GM10266 (cell line): Measurements from ENCODE around the gene CFAP52.
"Not testable (repeated sequence)": the region's sequence is repeated elsewhere in the genome, so short reads cannot be mapped to it uniquely, and the experiment has no call there.

Experiments
- DNase-seq: peaks from one replicate; pipeline ENCODE4 v3.0.0; 2012; ENCODE audit errors: extremely low spot score
- TF ChIP-seq, protein P1 (sequence below): IDR thresholded peaks from 2 replicates; pipeline ENCODE4 v1.5.1; 2012; ENCODE audit warnings: mild to moderate bottlenecking, low read depth; ENCODE audit not compliant: control insufficient read depth, insufficient read depth; ENCODE audit errors: missing control alignments

The CFAP52 gene

DNA sequence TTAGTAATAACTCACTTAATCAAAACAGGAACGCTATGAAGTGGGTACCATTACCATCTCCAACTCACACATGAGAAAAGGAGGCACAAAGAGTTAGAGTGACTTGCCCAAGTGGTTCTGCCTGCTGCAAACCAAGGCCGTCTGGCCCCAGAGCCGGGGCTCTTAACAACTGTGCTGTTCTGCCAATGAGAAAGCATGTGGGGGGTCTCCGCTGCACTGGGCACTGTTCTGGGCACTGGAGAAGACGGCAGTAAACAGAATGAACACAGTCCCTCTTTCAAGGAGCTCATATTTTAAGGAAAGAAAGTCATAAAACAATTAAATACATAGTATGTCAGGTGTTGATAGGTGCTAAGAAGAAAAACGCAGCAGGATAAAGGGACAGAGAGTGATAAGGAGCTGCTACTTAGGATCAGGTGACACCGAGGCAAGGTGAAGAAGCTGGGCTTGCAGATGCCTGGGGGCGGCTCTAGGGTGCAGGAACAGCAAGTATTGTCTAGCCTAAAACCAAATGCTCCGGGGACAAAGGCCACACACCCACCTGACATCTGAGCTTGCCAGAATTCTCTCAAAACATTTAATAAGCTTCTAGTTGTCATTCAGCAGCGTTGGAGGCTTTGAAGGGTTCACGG is 7.4 kb upstream of the CFAP52 start:
- no peak for DNase-seq
- TF ChIP-seq, protein P1, sequence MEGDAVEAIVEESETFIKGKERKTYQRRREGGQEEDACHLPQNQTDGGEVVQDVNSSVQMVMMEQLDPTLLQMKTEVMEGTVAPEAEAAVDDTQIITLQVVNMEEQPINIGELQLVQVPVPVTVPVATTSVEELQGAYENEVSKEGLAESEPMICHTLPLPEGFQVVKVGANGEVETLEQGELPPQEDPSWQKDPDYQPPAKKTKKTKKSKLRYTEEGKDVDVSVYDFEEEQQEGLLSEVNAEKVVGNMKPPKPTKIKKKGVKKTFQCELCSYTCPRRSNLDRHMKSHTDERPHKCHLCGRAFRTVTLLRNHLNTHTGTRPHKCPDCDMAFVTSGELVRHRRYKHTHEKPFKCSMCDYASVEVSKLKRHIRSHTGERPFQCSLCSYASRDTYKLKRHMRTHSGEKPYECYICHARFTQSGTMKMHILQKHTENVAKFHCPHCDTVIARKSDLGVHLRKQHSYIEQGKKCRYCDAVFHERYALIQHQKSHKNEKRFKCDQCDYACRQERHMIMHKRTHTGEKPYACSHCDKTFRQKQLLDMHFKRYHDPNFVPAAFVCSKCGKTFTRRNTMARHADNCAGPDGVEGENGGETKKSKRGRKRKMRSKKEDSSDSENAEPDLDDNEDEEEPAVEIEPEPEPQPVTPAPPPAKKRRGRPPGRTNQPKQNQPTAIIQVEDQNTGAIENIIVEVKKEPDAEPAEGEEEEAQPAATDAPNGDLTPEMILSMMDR = no peak

DNA sequence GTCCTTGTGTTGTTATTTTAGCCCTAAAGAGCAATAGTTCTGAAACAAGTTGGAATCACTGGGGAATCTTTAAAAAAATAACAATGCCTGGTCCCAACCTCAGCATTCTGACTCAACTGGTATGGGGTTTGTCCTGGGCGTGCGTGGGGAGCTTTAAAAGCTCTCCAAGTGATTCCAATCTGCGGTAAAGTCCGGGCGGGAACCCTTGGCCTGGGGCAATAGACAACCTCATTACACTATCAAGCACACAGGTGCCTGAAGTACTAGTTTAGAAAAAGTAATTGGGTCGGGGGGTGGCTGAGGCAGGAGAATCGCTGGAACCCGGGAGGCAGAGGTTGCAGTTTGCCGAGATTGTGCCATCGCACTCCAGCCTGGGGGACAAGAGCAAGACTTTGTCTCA is 5.2 kb upstream of the CFAP52 start:
- no peak for DNase-seq
- TF ChIP-seq, protein P1 = no peak

DNA sequence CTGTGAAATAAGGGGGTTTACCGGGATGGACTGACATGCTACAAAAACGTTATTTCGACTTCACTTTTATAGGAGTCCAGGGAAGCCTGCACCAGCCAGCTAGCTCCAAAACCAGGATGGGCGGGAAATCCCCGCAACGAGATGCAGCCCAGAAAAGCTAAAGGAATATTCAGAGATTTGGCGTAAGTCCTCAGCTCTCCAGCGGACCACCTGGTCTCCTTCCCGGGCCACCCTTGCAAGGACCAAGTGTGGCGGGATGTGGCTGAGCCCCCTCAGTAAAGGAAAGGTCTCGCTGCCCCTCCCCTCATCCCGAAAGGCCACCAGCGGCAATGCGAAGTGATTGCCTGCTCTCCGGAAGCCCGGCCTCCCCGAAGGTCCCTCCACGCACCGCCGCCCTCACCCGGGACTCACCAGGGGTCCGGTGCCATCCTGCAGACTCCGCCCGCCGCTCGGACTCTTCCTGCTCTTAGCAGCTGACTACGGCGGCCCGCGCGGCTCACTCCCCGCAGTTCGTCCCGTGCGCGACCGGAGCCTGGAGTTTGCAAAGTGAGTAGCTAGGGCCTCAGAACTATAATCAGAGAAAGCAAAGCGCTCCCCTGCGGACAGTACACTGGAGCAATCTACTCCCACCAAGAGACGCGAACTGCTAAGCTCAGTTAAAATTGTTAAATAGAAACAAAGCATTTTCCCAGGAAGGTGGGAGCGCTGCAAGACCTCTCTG is 901 bp upstream of the CFAP52 start, which contains the start of gene STX8:
STX8 (minus strand) TSS at position 440 of the 721 bp plus-strand sequence; CDS start at position 428, 12 bp downstream.
- DNase-seq = peak; percentile 78
- TF ChIP-seq, protein P1 = no peak

DNA sequence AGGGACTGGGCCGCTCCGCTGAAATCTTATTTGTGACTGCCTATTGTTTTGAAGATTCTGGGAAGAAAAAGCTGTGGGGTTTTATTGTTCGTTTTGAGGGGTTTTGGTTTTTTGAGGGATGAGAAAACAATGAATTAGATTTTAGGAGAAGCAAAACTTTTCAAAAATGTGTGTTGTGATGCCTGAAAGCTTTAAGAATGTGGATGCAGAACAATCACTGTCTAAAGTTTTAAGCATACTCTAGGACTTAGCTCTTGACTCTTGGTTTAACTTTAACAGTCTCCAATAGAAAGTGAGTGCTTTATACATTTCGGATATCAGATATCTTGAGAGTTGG is 899 bp downstream of the CFAP52 start:
- TF ChIP-seq, protein P1 = no peak
- DNase-seq = no peak

DNA sequence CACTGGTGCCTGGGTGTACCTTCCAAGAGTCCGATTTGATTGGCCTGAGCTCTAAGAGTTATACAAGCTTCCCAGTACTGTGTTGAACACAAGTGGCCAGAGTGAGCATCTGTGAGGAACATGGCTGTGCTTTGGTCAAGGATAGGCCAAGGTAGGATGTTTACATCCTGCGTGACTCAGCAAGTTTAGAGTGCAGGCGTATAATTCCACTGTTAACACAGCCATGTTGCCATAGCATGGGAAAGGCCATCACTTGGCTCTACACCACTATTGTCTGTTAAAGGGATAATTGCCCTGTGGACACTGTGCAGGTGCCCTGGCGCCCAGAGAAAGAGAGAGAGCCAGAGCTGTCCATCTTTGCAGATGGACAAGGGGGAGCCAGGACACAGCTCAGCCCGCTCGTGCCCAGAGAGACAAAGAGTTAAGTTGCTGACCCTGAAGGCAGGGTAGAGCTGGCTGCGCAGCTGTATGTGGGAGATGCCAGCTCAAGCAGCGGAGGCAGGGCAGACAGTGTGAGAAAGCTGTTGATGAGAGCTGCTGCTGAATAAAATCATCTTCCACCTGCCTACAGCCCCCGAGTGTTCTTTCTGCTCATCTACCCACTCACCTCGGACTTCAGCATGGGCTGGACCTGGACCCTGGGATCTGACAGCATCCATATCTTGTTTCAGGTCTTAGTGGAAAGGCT is 11.7 kb downstream of the CFAP52 start:
- TF ChIP-seq, protein P1 = no peak
- no peak for DNase-seq

DNA sequence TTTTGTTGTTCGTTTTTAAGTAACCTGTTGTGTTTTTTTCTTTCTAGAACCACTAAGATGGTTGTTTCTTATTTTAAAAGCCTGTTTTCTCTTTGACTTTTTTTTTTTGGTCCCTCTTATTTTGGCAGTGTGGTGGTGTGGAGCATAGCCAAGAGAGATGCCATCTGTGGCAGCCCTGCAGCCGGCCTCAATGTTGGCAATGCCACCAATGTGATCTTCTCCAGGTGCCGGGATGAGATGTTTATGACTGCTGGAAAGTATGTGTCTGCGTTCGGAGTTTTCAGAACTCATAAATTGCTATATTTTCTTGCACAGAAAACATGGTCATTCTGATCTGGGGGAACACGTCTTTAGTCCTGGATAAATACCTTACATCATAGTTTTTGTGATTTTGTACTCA is 17.6 kb downstream of the CFAP52 start:
- TF ChIP-seq, protein P1 = no peak
- no peak for DNase-seq

DNA sequence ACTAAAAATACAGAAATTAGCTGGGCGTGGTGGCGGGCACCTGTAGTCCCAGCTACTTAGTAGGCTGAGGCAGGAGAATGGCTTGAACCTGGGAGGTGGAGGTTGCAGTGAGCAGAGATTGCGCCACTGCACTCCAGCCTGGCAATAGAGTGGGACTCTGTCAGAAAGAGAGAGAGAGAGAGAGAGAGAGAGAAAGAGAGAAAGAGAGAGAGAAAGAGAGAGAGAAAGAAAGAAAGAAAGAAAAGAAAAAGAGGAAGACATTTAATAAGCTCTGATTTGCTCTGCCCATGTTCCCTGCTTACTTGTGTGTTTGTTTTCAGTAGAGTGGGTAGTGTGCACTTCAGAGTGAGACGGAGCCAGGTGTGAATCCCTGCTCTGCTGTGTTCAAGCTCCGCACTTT is 21.2 kb downstream of the CFAP52 start:
- DNase-seq = not testable (repeated sequence)
